WERI-Rb-1 (cell line): ENCODE results near the gene ARHGEF17.

Experiments used
- DNase-seq: peaks from one replicate; pipeline ENCODE4 v3.0.0-alpha.2; 2020
- H3K27ac ChIP-seq: fragments of 250-450 bp; sonication (Bioruptor Pico); 2 replicates; pipeline ENCODE4 v1.5.1; 2020; ENCODE audit warnings: mild to moderate bottlenecking, moderate library complexity
- H3K27me3 ChIP-seq: fragments of 250-450 bp; sonication (Bioruptor Pico); 2 replicates; pipeline ENCODE4 v1.5.1; 2021; ENCODE audit warnings: mild to moderate bottlenecking, low read depth, moderate library complexity; ENCODE audit not compliant: insufficient read depth, severe bottlenecking
- H3K36me3 ChIP-seq: fragments of 250-450 bp; sonication (Bioruptor Pico); 2 replicates; pipeline ENCODE4 v1.5.1; 2020; ENCODE audit warnings: mild to moderate bottlenecking, moderate library complexity
- H3K4me3 ChIP-seq: 2 replicates; pipeline ENCODE4 v1.5.1; 2011; ENCODE audit warnings: low read depth, mild to moderate bottlenecking, control low read depth, low read length
- H3K9me3 ChIP-seq: fragments of 250-450 bp; sonication (Bioruptor Pico); 2 replicates; pipeline ENCODE4 v1.5.1; 2021; ENCODE audit warnings: mild to moderate bottlenecking, moderate library complexity; ENCODE audit not compliant: severe bottlenecking
- TF ChIP-seq, protein P1 (sequence below): IDR thresholded peaks from 2 replicates; pipeline ENCODE4 v1.5.1; 2011; ENCODE audit warnings: low read depth, mild to moderate bottlenecking, control low read depth, inconsistent platforms, low read length

ARHGEF17 gene

DNA sequence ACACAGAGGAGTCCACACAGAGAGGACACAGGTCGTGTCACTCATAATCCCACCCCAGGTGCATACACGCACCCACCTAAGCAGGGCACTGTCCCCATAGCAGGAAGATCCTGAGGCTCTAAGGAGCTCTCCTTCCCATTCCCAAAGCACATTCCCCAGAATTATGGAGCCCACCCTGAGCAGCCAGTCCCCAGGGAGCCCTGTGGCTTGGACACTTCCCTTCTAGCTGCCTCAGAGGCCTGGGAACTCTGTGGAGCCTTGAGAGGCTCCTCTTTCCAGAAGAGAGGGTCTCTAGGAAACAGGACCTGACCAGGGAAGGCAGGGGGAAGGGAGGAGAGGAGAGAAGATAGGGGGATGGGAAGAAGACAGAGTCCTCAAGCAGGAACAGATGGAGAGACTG is 29.8 kb downstream of the ARHGEF17 start:
- no peak overlapping the region for H3K27ac ChIP-seq
- H3K4me3 ChIP-seq: no peak overlapping the region
- no peak for DNase-seq
- H3K36me3 ChIP-seq: peaks cover 5% of the 10 kb centered on the region; the same call in 1 of the 2 replicates
- TF ChIP-seq, protein P1, sequence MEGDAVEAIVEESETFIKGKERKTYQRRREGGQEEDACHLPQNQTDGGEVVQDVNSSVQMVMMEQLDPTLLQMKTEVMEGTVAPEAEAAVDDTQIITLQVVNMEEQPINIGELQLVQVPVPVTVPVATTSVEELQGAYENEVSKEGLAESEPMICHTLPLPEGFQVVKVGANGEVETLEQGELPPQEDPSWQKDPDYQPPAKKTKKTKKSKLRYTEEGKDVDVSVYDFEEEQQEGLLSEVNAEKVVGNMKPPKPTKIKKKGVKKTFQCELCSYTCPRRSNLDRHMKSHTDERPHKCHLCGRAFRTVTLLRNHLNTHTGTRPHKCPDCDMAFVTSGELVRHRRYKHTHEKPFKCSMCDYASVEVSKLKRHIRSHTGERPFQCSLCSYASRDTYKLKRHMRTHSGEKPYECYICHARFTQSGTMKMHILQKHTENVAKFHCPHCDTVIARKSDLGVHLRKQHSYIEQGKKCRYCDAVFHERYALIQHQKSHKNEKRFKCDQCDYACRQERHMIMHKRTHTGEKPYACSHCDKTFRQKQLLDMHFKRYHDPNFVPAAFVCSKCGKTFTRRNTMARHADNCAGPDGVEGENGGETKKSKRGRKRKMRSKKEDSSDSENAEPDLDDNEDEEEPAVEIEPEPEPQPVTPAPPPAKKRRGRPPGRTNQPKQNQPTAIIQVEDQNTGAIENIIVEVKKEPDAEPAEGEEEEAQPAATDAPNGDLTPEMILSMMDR: no peak
- H3K9me3 ChIP-seq: no peaks in the 10 kb centered on the region
- H3K27me3 ChIP-seq: no peaks in the 10 kb centered on the region

GRCh38 chr11:73338279-73338678 is 30.2 kb downstream of the ARHGEF17 start:
- peaks cover 5% of the 10 kb centered on the region; the same call in 1 of the 2 replicates for H3K36me3 ChIP-seq
- H3K27me3 ChIP-seq: no peaks in the 10 kb centered on the region
- no peaks in the 10 kb centered on the region for H3K9me3 ChIP-seq
- H3K27ac ChIP-seq: no peak overlapping the region
- TF ChIP-seq, protein P1: no peak
- H3K4me3 ChIP-seq: no peak overlapping the region
- DNase-seq: no peak

DNA sequence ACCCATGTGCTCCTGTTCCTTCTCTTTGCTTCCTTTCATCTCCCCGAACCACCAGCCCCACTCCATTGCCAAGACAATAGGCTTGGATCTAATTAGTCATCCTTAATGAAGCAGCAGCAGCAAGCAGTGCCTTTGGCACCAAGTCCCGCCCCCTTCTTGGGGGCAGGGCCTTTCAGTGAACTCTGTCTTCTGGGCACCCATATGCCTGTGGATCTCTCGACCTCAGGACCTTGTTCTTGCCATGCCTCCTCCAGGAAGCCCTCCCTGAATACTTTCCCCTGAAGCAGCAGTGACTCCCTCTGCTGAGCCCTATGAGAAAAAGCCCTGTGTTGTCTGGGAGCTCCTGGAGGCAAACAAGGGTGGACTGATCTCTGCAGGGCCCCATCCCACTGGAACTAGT is 32.1 kb downstream of the ARHGEF17 start:
- H3K27ac ChIP-seq: no peak overlapping the region
- H3K4me3 ChIP-seq: no peak overlapping the region
- no peaks in the 10 kb centered on the region for H3K27me3 ChIP-seq
- no peaks in the 10 kb centered on the region for H3K9me3 ChIP-seq
- no peak for DNase-seq
- TF ChIP-seq, protein P1: no peak
- H3K36me3 ChIP-seq: peaks cover 5% of the 10 kb centered on the region; the same call in 1 of the 2 replicates

DNA sequence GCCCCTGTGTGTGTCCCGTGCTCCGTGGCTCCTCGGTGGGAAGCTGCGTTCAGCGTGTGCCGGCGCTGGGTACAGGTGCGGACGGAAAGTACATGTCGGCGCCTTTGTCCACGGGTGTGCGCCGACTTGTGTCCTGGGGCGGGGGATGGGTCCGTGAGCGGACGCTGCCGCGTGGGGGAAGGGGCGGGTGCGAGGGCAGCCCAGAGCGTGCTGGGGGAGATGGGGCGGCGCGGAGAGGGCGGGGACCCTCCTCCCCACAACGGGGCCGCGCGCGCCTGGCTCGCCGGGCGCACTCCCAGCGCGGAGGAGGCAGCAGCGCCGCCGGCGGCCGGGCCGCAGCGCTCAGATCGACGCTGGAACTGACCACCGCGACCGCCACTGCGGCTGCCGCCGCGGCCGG is 34.6 kb downstream of the ARHGEF17 start:
- TF ChIP-seq, protein P1: no peak
- Histone ChIP-seq H3K27ac (no peak overlapping the region), H3K9me3 (no peaks in the 10 kb centered on the region), H3K36me3 (peaks cover 3% of the 10 kb centered on the region; the same call in 1 of the 2 replicates), H3K4me3 (no peak overlapping the region), H3K27me3 (no peaks in the 10 kb centered on the region)
- DNase-seq: no peak

GRCh38 chr11:73343076-73343873 is 35.2 kb downstream of the ARHGEF17 start:
- no peaks in the 10 kb centered on the region for H3K27me3 ChIP-seq
- no peaks in the 10 kb centered on the region for H3K9me3 ChIP-seq
- DNase-seq: no peak
- H3K27ac ChIP-seq: no peak overlapping the region
- TF ChIP-seq, protein P1: no peak
- H3K4me3 ChIP-seq: no peak overlapping the region
- peaks cover 3% of the 10 kb centered on the region; the same call in 1 of the 2 replicates for H3K36me3 ChIP-seq

DNA sequence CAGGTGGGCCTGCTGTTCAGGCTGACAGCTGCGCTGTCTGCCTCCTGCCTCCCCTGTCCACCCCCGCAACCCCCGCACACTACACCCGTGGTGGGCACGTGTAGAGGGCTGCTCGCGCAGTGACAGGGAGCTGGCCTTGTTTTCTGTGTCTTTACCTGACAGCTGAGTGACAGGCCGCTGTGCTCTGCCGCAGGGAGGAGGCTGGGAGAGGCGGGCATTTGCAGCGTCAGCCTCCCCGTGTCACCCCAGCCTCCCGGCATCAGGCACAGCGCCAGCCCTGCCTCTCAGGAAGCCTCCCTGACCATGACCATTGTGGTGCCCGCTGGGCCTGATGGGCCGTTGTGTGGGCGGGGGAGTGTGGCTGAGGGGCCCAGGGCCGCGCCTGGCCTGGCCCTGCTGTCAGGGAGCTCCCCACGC is 36.1 kb downstream of the ARHGEF17 start:
- peaks cover 3% of the 10 kb centered on the region; the same call in 1 of the 2 replicates for H3K36me3 ChIP-seq
- no peak overlapping the region for H3K27ac ChIP-seq
- TF ChIP-seq, protein P1: no peak
- no peak overlapping the region for H3K4me3 ChIP-seq
- H3K27me3 ChIP-seq: no peaks in the 10 kb centered on the region
- H3K9me3 ChIP-seq: no peaks in the 10 kb centered on the region
- DNase-seq: no peak
